ENCODE measurements around the gene ALOX15. TPM values are rescaled to one million over a fixed set of nuclear protein-coding genes. Genes with fewer than 3 reads are reported as not detected.
A peak's percentile ranks its signal among the peaks of the same experiment; 100 is the strongest.

The ALOX15 gene
- total RNA-seq, 1 donor from 2014 or later: not detected

GRCh38 chr17:4582691-4583090 is 58.8 kb downstream of the ALOX15 start:
- TF ChIP-seq CTCF (IDR thresholded peaks at IDR 0.05; ENCODE audit: partially characterized antibody, unreplicated experiment): no peak
- DNase-seq: peak; percentile 65
- Mint-ChIP-seq H3K27me3 (ENCODE audit: unreplicated experiment) (peaks cover 28% of the 10 kb centered on the region), H3K4me3 (ENCODE audit: unreplicated experiment) (peak overlapping the region; percentile 90), H3K4me1 (ENCODE audit: low read depth, unreplicated experiment) (peaks cover 39% of the 10 kb centered on the region), H3K27ac (ENCODE audit: unreplicated experiment) (peak overlapping the region; percentile 92), H3K9me3 (ENCODE audit: unreplicated experiment) (peaks cover 19% of the 10 kb centered on the region), H3K36me3 (ENCODE audit: unreplicated experiment) (no peaks in the 10 kb centered on the region)

DNA sequence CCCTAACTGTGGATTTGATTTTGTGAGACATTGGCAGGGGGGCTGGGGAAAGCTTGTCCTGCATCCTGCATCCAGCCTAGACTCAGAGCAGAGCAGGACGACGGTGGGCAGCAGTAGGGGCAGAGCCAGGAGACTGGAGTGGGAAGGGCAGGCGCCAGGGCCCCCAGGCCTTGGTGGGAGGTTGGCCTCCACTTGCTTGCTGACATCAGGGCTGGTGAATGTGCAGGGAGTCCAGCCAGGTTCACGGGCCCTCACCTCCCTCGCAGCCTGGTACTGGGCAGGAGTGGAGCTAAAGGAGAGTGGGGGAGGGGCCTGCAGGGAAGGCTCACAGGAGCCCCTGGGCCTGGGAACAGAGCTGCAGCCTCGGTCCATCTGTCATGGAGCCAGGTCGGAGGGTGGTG is 59.4 kb downstream of the ALOX15 start:
- DNase-seq: peak; percentile 50
- no peaks in the 10 kb centered on the region for H3K36me3 Mint-ChIP-seq (ENCODE audit: unreplicated experiment)
- peaks cover 19% of the 10 kb centered on the region for H3K9me3 Mint-ChIP-seq (ENCODE audit: unreplicated experiment)
- H3K4me3 Mint-ChIP-seq (ENCODE audit: unreplicated experiment): peak overlapping the region; percentile 60
- no peak for TF ChIP-seq CTCF (IDR thresholded peaks at IDR 0.05; ENCODE audit: partially characterized antibody, unreplicated experiment)
- peaks cover 28% of the 10 kb centered on the region for H3K27me3 Mint-ChIP-seq (ENCODE audit: unreplicated experiment)
- peaks cover 39% of the 10 kb centered on the region for H3K4me1 Mint-ChIP-seq (ENCODE audit: low read depth, unreplicated experiment)
- H3K27ac Mint-ChIP-seq (ENCODE audit: unreplicated experiment): peak overlapping the region; percentile 92

Other genes with a start within 250 kb of the ALOX15 start
- not detected for gene SPNS3, start 207.7 kb downstream of the ALOX15 start, total RNA-seq (ENCODE audit: unreplicated experiment)
- gene SPNS2, start 142.8 kb downstream of the ALOX15 start, total RNA-seq (ENCODE audit: unreplicated experiment): 73.0 TPM
- 44.8 TPM for gene MYBBP1A, start 86.3 kb downstream of the ALOX15 start, total RNA-seq (ENCODE audit: unreplicated experiment)
- gene GGT6, start 81.1 kb downstream of the ALOX15 start, total RNA-seq (ENCODE audit: unreplicated experiment): not detected
- 22.0 TPM for gene SMTNL2, start 57.1 kb downstream of the ALOX15 start, total RNA-seq (ENCODE audit: unreplicated experiment)
- 63.7 TPM for gene PELP1, start 62.5 kb upstream of the ALOX15 start, total RNA-seq (ENCODE audit: unreplicated experiment)
- 106 TPM for gene ARRB2, start 69.0 kb upstream of the ALOX15 start, total RNA-seq (ENCODE audit: unreplicated experiment)
- 12.5 TPM for gene MED11, start 89.8 kb upstream of the ALOX15 start, total RNA-seq (ENCODE audit: unreplicated experiment)
- gene ZMYND15, start 98.2 kb upstream of the ALOX15 start, total RNA-seq (ENCODE audit: unreplicated experiment): not detected
- not detected for gene CXCL16, start 98.2 kb upstream of the ALOX15 start, total RNA-seq (ENCODE audit: unreplicated experiment)
- not detected for gene TM4SF5, start 130.2 kb upstream of the ALOX15 start, total RNA-seq (ENCODE audit: unreplicated experiment)
- 2.5 TPM for gene VMO1, start 144.7 kb upstream of the ALOX15 start, total RNA-seq (ENCODE audit: unreplicated experiment)
- not detected for gene GLTPD2, start 147.3 kb upstream of the ALOX15 start, total RNA-seq (ENCODE audit: unreplicated experiment)
- gene PSMB6, start 154.5 kb upstream of the ALOX15 start, total RNA-seq (ENCODE audit: unreplicated experiment): 128 TPM
- gene PLD2, start 165.5 kb upstream of the ALOX15 start, total RNA-seq (ENCODE audit: unreplicated experiment): 61.4 TPM
- 130 TPM for gene MINK1, start 191.7 kb upstream of the ALOX15 start, total RNA-seq (ENCODE audit: unreplicated experiment)

All from glutamatergic neuron (in vitro differentiated cells).